Measurements from ENCODE around the gene PRDX1. TPM values are rescaled to one million over a fixed set of nuclear protein-coding genes. Genes with fewer than 3 reads are reported as not detected.
"Not testable (repeated sequence)": the region's sequence is repeated elsewhere in the genome, so short reads cannot be mapped to it uniquely, and the experiment has no call there.

PRDX1 gene
- total and polyA plus RNA-seq, 7 experiments from 2014 or later = 28.8 to 369 (median 101) TPM

GRCh38 chr1:45530632-45531135 is 9.0 kb upstream of the PRDX1 start:
- ATAC-seq = no peak
- intact Hi-C loops (cut with micrococcal nuclease) = no loop called here
- ChIA-PET CTCF (no interaction called here), POLR2A (interaction anchor here (0.6 kb wide), 1 partner anchor 187 kb away, joined by 5 read pairs; no protein-coding TSS in a partner anchor)
- Histone ChIP-seq H3K4me1 (ENCODE audit: control insufficient read depth in 2 of 2, insufficient read depth in 2 of 2, low read length in 2 of 2) (no peaks in the 10 kb centered on the region), H3K27ac (ENCODE audit: low read depth, low read length) (no peak overlapping the region), H3K36me3 (ENCODE audit: control insufficient read depth in 2 of 3, insufficient read depth in 3 of 3, low read length in 3 of 3) (no peaks in the 10 kb centered on the region), H3K27me3 (ENCODE audit: control insufficient read depth in 2 of 2, insufficient read depth in 2 of 2, low read length in 2 of 2) (no peaks in the 10 kb centered on the region), H3K4me3 (ENCODE audit: low read length) (no peak overlapping the region), H3K9me3 (ENCODE audit: control insufficient read depth in 2 of 3, low read length in 3 of 3) (no peaks in the 10 kb centered on the region)
- H3K27me3 Mint-ChIP-seq = peaks cover 0 to 6% (median 0%) of the 10 kb centered on the region in 5 donors
- H3K4me3 Mint-ChIP-seq = no peak overlapping the region
- peaks cover 0 to 3% (median 0%) of the 10 kb centered on the region in 7 donors for H3K4me1 Mint-ChIP-seq
- H3K36me3 Mint-ChIP-seq = no peaks in the 10 kb centered on the region
- no peaks in the 10 kb centered on the region for H3K9me3 Mint-ChIP-seq
- DNase-seq = no peak
- H3K27ac Mint-ChIP-seq = no peak overlapping the region

DNA sequence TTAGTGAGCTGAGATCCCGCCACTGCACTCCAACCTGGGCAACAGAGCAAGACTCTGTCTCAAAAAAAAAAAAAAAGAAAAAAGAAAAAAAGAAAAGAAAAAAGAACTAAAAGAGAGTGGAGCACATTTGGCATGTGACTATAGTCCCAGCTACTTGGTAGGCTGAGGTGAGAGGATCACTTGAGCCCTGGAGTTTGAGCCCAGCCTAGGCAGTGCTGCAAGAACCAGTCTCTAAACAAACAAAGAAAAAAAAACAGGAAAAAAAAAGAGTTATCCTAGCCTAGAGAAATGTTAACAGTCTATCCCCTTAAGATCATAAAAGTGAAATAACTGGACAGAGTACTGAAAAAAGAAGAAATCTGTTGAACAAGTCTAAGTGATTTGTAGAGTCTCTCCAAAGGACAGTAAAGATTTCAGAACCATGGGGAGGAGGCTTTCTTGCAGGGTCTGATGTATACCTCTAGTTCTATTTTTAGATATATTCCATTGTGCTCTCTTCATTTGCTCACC is 4.5 kb upstream of the PRDX1 start:
- Histone ChIP-seq H3K4me1 (ENCODE audit: control insufficient read depth in 2 of 2, insufficient read depth in 2 of 2, low read length in 2 of 2) (peaks cover 0 to 4% of the 10 kb centered on the region in 2 donors), H3K36me3 (ENCODE audit: control insufficient read depth in 2 of 3, insufficient read depth in 3 of 3, low read length in 3 of 3) (peaks cover 0 to 5% (median 0%) of the 10 kb centered on the region in 3 experiments), H3K9me3 (ENCODE audit: control insufficient read depth in 2 of 3, low read length in 3 of 3) (no peaks in the 10 kb centered on the region), H3K27me3 (ENCODE audit: control insufficient read depth in 2 of 2, insufficient read depth in 2 of 2, low read length in 2 of 2) (no peaks in the 10 kb centered on the region), H3K4me3 (ENCODE audit: low read length) (no peak overlapping the region), H3K27ac (ENCODE audit: low read depth, low read length) (no peak overlapping the region)
- peaks cover 0 to 2% (median 0%) of the 10 kb centered on the region in 5 donors for H3K36me3 Mint-ChIP-seq
- CTCF ChIA-PET = no interaction called here
- no peak overlapping the region for H3K4me3 Mint-ChIP-seq
- POLR2A ChIA-PET = no interaction called here
- peaks cover 0 to 12% (median 0%) of the 10 kb centered on the region in 5 donors for H3K27me3 Mint-ChIP-seq
- no peak overlapping the region for H3K27ac Mint-ChIP-seq
- ATAC-seq = no peak
- H3K9me3 Mint-ChIP-seq = no peaks in the 10 kb centered on the region
- no peak for DNase-seq
- peaks cover 9 to 31% (median 12%) of the 10 kb centered on the region in 7 donors for H3K4me1 Mint-ChIP-seq
- intact Hi-C loops (cut with micrococcal nuclease) = no loop called here

- ATAC-seq; CTCF ChIA-PET; H3K27ac Mint-ChIP-seq; H3K36me3 Mint-ChIP-seq; DNase-seq; H3K4me3 ChIP-seq (ENCODE audit: low read length); H3K4me1 ChIP-seq (ENCODE audit: control insufficient read depth in 2 of 2, insufficient read depth in 2 of 2, low read length in 2 of 2); H3K4me3 Mint-ChIP-seq; H3K9me3 Mint-ChIP-seq; H3K9me3 ChIP-seq (ENCODE audit: control insufficient read depth in 2 of 3, low read length in 3 of 3); H3K36me3 ChIP-seq (ENCODE audit: control insufficient read depth in 2 of 3, insufficient read depth in 3 of 3, low read length in 3 of 3); H3K27ac ChIP-seq (ENCODE audit: low read depth, low read length); H3K27me3 ChIP-seq (ENCODE audit: control insufficient read depth in 2 of 2, insufficient read depth in 2 of 2, low read length in 2 of 2): not testable (repeated sequence)
- Mint-ChIP-seq H3K4me1 (peaks cover 14 to 44% (median 26%) of the 10 kb centered on the region in 7 donors), H3K27me3 (peaks cover 0 to 12% (median 0%) of the 10 kb centered on the region in 5 donors)
- POLR2A ChIA-PET = interaction anchor here (0.7 to 5.2 kb wide), 3 partner anchors 18 to 60 kb away, joined by 3 to 59 read pairs (median 33); partner anchors contain the start of genes AKR1A1 and NASP
- intact Hi-C loops (cut with micrococcal nuclease) = loop anchor here in 1 of 2 donors (5.0 kb wide), 1 partner anchor 228 kb away; the partner anchor contains the start of gene IPP
Measured at GRCh38 chr1:45523975-45524374, 2.3 kb upstream of the PRDX1 start.

GRCh38 chr1:45523516-45523915 is 1.8 kb upstream of the PRDX1 start:
- H3K9me3 Mint-ChIP-seq; H3K9me3 ChIP-seq (ENCODE audit: control insufficient read depth in 2 of 3, low read length in 3 of 3); H3K27me3 ChIP-seq (ENCODE audit: control insufficient read depth in 2 of 2, insufficient read depth in 2 of 2, low read length in 2 of 2); ATAC-seq; H3K36me3 ChIP-seq (ENCODE audit: control insufficient read depth in 2 of 3, insufficient read depth in 3 of 3, low read length in 3 of 3); H3K36me3 Mint-ChIP-seq; H3K27ac ChIP-seq (ENCODE audit: low read depth, low read length); H3K4me3 ChIP-seq (ENCODE audit: low read length); DNase-seq; CTCF ChIA-PET; H3K4me1 ChIP-seq (ENCODE audit: control insufficient read depth in 2 of 2, insufficient read depth in 2 of 2, low read length in 2 of 2): not testable (repeated sequence)
- Mint-ChIP-seq H3K4me1 (peaks cover 14 to 49% (median 30%) of the 10 kb centered on the region in 7 donors), H3K27ac (peak overlapping the region in 2 of 9 donors; percentile 69 to 88), H3K27me3 (peaks cover 0 to 12% (median 0%) of the 10 kb centered on the region in 5 donors), H3K4me3 (peak overlapping the region in 3 of 10 donors; percentile 26 to 99 (median 64))
- intact Hi-C loops (cut with micrococcal nuclease) = loop anchor here in 1 of 2 donors (5.0 kb wide), 1 partner anchor 229 kb away; the partner anchor contains the start of gene IPP
- POLR2A ChIA-PET = interaction anchor here (0.7 to 5.2 kb wide), 3 partner anchors 19 to 60 kb away, joined by 3 to 59 read pairs (median 33); partner anchors contain the start of genes AKR1A1 and NASP

GRCh38 chr1:45522324-45523104 is 830 bp upstream of the PRDX1 start:
- ATAC-seq (no peak), DNase-seq (no peak)
- H3K36me3 ChIP-seq (ENCODE audit: control insufficient read depth in 2 of 3, insufficient read depth in 3 of 3, low read length in 3 of 3) = peaks cover 0 to 9% (median 0%) of the 10 kb centered on the region in 3 experiments
- no peaks in the 10 kb centered on the region for H3K9me3 ChIP-seq (ENCODE audit: control insufficient read depth in 2 of 3, low read length in 3 of 3)
- Mint-ChIP-seq H3K36me3 (peaks cover 0 to 2% (median 0%) of the 10 kb centered on the region in 5 donors), H3K4me1 (peaks cover 14 to 50% (median 32%) of the 10 kb centered on the region in 7 donors), H3K4me3 (peak overlapping the region; percentile 90 to 99 (median 94)), H3K27me3 (peaks cover 0 to 12% (median 0%) of the 10 kb centered on the region in 5 donors), H3K9me3 (no peaks in the 10 kb centered on the region), H3K27ac (peak overlapping the region; percentile 83 to 96 (median 91))
- intact Hi-C loops (cut with micrococcal nuclease) = loop anchor here (1.0 to 5.0 kb wide), 4 partner anchors 28 to 230 kb away; partner anchors contain the start of genes AKR1A1 (in 1 of the 2), IPP (in 1 of the 2), MUTYH (in 1 of the 2) and TOE1 (in 1 of the 2)
- CTCF ChIA-PET = interaction anchor here (0.5 to 1.6 kb wide), 4 partner anchors 10 to 36 kb away, joined by 3 to 6 read pairs (median 4); no protein-coding TSS in a partner anchor
- POLR2A ChIA-PET = interaction anchor here (0.6 to 5.2 kb wide), 25 partner anchors 10 to 1310 kb away, joined by 3 to 59 read pairs (median 5); partner anchors contain the start of genes AKR1A1, BTBD19, CCDC163 and GPBP1L1
- peaks cover 7 to 8% of the 10 kb centered on the region in 2 donors for H3K4me1 ChIP-seq (ENCODE audit: control insufficient read depth in 2 of 2, insufficient read depth in 2 of 2, low read length in 2 of 2)
- peak overlapping the region; percentile 87 for H3K27ac ChIP-seq (ENCODE audit: low read depth, low read length)
- H3K4me3 ChIP-seq (ENCODE audit: low read length) = peak overlapping the region; percentile 94
- H3K27me3 ChIP-seq (ENCODE audit: control insufficient read depth in 2 of 2, insufficient read depth in 2 of 2, low read length in 2 of 2) = no peaks in the 10 kb centered on the region

DNA sequence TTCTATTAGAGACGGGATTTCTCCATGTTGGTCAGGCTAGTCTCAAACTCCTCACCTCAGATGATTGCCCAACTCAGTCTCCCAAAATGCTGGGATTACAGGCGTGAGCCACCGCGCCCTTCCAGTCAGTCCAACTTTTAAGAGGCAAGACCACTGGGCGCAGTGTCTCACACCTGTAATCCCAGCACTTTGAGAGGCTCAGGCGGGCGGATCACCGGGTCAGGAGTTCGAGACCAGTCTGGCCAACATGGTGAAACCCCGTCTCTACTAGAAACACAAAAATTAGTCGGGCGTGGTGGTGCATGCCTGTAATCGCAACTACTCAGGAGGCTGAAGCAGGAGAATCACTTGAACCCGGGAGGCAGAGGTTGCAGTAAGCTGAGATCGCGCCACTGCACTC is 1.9 kb downstream of the PRDX1 start:
- intact Hi-C loops (cut with micrococcal nuclease) = loop anchor here (2.0 to 5.0 kb wide), 3 partner anchors 51 to 233 kb away; partner anchors contain the start of genes GPBP1L1 (in 1 of the 2) and IPP (in 1 of the 2)
- peaks cover 15 to 58% (median 32%) of the 10 kb centered on the region in 7 donors for H3K4me1 Mint-ChIP-seq
- not testable (repeated sequence) for DNase-seq; H3K27me3 ChIP-seq (ENCODE audit: control insufficient read depth in 2 of 2, insufficient read depth in 2 of 2, low read length in 2 of 2); H3K9me3 Mint-ChIP-seq; ATAC-seq; H3K27me3 Mint-ChIP-seq; H3K9me3 ChIP-seq (ENCODE audit: control insufficient read depth in 2 of 3, low read length in 3 of 3); H3K4me3 ChIP-seq (ENCODE audit: low read length); H3K4me1 ChIP-seq (ENCODE audit: control insufficient read depth in 2 of 2, insufficient read depth in 2 of 2, low read length in 2 of 2); H3K27ac ChIP-seq (ENCODE audit: low read depth, low read length)
- peaks cover 3 to 17% (median 8%) of the 10 kb centered on the region in 5 donors for H3K36me3 Mint-ChIP-seq
- H3K27ac Mint-ChIP-seq = peak overlapping the region in 3 of 9 donors; percentile 17 to 90 (median 83)
- ChIA-PET POLR2A (interaction anchor here (1.3 to 5.2 kb wide), 3 partner anchors 21 to 64 kb away, joined by 4 to 33 read pairs (median 6); partner anchors contain the start of genes AKR1A1 and NASP), CTCF (interaction anchor here (3.6 kb wide), 1 partner anchor 50 kb away, joined by 18 read pairs; no protein-coding TSS in a partner anchor)
- peak overlapping the region; percentile 90 to 99 (median 94) for H3K4me3 Mint-ChIP-seq
- peaks cover 4 to 36% (median 4%) of the 10 kb centered on the region in 3 experiments for H3K36me3 ChIP-seq (ENCODE audit: control insufficient read depth in 2 of 3, insufficient read depth in 3 of 3, low read length in 3 of 3)

All from naive thymus-derived CD4-positive, alpha-beta T cell (primary cell).